DMS114 treated with DMSO at 0.1 percent for 48 hours (cell line): ENCODE measurements around the gene TNS3.

Experiments
- DNase-seq: peaks from one replicate; lab custom pipeline; 2025; ENCODE audit not compliant: unreplicated experiment; lab: John Stamatoyannopoulos, UW

Gene TNS3

DNA sequence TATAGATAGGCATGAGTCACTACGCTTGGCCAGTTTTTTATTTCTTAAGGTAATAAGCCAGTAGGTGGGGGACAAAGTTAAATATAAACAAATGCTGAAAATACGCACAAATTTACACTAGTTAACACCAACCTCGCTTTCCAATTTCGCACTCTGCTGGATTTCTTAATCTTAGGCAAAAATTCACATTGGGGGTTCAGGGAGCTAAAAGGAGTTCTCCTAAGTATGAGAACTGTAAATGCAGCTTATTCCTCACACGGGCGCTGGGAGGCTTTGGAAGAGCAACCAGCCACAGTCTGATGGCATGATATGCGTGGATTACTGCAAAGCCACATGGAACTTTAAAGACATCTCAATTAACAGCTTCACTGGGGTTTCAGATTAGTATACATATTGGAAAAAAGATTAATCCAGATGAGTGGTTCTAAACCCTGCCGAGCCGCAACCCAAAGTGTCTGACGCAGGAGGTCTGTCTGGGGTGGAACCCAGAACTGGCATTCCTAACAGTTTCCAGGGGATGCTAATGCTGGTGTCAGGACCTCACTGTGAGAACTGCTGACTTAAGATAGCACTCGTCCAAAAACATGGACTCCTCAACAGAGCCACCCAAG is 16.2 kb downstream of the TNS3 start:
- DNase-seq = no peak

DNA sequence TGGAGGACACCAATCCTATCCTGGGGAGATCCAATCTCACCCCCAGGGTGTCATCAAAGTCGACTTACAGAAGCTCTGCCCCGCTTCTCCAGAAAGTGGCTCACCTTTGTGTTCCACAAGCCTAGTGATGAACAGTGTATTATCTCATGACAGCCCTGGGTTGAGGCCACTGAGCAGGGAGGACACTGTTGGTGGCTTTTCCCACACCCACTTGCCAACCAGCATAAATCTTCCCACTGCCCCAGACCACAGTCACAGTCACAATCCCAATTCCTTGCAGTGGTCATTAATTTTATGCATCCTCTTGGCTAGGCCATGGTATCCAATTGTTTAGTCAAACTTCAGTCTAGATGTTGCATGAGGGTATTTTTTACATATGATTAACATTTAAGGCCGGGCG is 18.4 kb downstream of the TNS3 start:
- no peak for DNase-seq

DNA sequence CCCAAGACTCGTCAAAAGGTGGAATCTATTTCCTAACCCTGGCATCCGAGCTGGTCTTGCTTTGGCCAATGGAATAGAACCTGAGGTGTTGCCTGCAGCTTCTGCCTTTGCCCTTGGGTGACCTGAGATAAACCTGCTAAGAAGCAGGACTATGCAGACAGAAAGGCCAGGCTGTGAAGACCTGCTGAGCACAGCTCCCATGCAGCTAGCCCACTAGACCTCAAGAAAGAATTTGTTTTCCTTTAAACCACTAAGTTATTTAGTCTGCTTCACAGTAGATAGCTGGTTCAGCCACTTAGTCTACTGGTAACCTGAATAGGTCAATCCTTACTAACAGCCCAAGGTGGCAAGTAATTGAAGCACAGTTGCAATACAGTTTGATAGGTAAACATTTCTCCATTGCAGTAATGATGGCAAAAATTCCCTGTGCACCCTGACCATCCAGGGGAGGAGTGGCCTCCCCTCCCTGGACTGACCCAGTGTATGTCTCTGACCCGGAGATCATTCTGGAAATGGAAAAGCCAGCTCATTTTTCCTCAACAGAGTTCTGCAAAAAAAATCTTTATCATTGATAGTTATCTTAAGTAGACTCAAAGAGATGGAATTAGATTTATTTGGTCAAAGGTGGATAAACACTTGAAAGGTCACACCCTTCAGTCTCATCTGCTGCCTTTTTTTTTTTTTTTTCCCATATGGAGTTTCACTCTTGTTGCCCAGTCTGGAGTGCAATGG is 20.0 kb downstream of the TNS3 start:
- no peak for DNase-seq

DNA sequence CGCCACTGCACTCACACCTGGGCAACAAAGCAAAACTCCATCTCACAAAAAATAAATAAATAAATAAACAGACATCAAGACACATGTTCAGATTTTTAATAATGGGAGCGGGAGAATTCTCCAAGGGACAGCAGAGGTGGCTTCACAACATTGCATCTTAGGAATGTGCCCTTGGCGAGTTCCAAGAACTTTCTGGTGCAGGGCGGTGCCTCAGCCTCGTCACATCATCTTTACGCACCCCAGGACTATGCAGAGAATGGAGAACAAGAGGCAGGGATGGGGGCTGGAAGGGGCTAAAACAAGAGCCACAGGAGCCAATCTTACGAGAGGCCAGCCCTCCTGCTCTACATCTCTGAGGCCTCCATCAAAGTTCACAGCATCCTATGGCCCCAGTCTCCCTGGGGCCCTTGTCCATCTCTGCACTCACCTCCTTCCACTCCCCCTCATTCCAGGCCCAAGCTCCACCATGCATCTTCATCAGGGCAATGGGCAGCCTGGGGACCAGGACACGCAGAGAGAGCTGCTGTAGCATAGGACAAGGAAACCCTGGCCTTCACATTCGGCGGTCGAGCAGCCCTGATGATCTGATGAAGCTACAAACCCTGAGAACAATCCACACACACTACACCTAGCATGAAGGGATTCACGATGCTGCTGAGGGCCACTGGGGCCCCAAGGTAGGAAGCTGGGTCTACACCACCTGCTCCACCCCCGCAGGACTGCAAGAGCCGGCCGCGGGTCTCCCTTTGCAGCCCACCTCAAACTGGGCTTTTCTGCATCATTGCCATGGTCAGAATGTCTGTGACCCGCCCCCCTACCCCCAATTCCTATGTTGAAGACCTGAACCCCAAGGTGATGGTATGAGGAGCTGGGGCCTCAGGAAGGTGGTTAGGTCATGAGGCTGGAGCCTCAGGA is 22.3 kb downstream of the TNS3 start:
- no peak for DNase-seq

DNA sequence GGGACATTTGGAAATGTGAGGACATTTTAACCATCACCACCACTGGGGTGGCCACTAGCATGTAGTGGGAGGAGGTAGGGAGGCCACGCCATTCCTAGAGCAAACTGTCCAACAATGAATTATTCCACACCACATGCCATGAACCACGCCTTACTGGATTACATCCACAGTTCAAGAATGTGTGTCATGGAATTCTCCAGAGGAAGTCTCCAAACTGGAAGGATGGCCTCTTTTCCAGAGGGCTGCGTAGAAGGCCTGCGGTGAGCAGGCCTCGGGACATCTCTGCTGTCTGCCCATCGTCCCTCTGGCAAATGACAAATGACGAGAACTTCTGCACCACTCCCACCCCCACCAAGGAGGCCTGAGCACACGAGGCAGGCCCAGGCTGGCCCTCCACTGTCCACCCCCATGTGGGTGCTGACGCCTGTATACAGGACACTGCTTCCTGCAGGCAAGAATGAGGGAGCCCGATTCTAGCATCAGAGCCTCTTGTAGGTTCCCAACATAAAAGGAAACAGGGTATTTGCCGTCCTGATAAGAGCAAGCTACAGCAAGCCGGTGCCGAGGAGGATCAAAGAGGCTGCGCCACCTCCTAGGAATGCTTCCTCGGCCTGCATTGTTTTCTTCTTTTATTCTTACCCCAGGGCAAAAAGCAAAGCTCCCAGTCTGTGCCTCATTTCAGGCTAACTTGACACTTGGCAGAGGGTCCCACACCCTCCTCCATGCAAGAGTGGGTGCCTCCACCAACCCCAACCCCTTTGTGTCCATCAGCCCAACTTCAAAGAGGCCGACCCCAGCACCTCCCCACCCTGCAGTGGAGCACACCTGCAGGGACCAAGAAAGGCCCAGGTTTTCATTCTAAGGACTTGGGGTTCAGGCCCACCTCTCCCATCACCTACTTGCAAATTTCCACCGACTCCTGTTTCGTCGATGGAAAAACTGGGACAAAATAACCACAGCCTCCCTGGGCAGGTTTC is 23.9 kb downstream of the TNS3 start:
- DNase-seq = no peak

DNA sequence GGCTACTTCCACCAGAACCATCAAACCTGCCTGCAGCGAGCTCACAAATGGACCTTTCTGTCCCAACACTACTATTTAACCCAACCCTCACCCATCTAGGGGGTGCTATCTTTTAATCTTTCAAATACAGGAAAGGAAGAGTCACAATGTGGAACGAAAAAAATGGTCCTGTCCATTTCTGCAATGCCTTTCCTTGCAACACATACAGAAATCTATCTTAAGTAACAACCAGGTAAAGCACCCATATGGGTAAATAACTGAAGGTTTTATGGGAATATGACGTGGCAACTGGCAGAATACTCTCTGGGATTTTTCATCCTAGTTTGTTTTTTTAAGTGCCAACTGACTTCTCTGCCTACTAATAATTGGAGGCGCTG is 24.6 kb downstream of the TNS3 start:
- no peak for DNase-seq

DNA sequence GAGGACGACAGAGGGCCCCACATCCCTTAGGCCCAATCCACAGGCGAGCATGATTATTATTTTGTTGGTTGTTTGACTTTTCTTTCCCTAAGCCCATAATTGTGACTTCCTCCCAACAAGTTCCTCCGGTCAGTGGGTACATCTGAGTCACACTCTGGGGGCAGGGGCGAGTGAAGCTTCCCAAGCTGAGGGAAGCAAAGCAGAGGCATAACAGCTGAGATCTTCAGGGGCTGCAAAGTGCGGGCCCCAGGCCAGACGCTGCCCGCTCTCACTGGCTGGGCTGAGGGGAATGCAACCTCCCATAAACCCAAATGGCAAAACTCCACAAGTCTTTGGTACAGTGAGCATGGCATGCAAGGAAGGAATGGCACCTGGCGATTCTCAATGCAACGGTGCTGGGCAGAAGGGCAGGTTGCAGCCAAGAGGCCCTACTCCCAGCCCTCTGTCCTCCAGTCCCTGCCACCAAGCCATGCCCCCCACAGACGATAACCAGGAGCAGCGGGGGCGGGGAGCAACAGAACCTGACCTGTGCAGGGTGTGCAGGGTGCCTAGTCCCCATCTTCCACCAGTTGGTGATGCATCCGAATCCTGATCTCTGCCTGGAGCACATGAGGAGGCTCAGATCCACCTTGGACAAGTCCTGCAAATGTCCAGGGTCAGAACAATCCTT is 25.3 kb downstream of the TNS3 start:
- DNase-seq = no peak

DNA sequence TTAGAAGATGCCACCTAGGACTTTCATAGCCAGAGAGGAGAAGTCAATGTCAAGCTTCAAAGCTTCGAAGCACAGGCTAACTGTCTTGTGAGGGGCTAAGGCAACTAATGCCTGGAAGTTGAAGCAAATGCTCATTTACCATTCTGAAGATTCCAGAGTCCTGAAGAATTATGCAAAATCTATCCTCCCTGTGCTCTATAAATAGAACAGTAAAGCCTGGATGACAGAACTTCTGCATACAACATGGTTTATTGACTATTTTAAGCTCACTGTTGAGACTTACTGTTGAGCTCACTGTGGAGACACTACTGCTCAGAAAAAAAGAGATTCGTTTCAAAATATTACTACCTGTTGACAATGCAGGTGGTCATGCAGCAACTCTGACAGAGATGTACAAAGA is 28.6 kb downstream of the TNS3 start:
- no peak for DNase-seq

DNA sequence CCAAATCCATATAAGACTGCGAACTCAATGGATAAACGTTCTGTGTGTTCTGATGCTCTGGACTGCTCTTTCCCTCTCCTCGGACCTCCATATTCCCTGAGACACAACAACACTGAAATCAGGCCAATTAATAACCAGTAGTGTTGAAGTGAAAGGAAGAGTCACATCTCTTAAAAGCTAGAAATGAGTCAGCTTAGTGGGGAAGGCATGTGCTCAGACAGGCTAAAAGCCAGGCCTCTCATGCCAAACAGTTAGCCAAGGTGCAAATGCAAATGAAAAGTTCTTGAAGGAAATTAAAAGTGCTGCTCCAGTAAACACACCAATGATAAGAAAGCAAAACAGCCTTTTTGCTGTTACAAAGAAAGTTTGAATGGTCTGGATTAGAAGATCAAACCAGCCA is 29.3 kb downstream of the TNS3 start:
- no peak for DNase-seq

DNA sequence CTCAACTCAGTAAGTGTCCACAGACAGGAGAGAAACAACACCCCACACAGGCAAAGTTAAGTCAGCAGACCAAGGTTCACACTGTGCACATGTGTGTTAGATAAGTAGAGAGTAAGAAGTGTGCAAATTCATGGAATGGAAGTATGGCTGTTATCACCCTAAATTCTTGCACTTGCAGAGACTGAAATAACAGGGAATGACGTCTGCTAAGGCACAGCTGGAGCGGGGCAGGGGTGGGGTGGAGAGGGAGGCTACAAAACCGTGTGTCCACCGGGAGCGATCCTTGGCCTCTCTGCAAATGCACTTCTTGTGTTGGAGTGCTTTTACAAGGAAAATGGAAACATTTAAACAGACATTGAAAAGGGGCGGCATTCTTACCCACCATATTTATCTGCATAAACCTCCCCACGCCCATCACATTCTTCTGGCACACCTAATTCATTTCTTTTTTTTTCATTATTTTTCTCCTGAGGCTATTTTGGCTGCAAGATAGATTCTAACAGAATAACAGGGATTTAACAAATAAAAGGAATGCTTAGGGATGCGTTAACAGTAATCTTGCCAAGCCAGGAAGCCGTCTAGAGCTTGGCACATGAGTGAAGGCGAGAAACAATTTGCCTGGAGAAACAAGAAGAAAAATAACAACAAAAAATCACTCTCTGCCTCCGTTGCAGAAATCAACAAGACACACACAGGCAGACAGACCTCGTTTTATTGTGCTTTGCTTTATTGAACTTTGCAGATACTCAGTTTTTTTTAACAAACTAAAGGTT is 30.1 kb downstream of the TNS3 start:
- DNase-seq = no peak

DNA sequence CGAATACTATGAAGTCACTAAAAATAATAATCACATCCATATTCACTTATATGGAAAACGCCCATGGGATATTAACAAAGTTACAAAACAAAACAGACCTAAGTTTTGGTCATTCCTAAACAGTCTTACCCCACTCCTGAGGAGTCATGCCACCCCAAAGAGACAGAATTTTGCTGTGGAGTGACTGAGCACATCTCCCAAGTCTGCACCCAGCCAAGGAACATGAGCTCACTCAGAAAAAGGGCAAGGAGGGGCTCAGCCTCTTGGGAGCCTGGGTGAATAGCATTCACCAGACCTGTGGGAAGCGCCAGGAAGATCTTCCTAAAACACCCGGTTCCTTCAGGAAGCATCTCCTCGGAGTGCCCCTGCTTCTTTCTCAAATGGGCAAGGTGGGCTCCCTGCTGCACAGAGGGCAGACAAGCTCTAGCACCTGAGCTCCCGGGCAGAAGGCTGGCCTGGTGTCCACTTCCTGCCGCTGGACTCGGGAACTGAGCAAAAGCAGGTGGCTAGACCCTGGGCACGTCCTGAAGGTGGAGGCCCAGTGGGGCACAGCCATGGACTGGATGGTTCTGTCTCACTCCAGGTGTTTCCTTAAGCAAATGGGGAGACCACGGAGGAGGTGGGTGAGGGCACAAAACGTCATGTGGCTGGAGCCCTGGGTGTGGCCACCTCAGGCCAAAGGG is 31.0 kb downstream of the TNS3 start:
- no peak for DNase-seq

DNA sequence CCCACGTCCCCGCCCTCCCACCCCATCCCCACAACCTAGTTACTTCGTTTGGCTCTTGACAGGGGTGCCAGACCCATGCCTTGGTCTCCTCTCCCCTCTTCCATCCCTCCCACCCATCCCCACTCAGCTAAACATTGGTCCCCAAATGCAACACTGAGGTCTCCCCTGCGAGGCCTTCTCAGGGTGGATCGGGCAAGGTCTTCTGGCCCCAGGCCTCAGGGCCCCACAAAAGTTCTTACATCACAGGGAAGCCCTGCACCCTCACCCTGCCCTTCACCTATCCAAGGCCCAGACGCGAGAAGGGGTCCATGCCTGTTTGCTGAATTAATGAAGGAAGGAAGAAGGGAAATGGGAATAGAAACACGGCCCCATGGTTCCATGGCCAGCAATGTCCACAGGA is 32.0 kb downstream of the TNS3 start:
- DNase-seq = no peak

DNA sequence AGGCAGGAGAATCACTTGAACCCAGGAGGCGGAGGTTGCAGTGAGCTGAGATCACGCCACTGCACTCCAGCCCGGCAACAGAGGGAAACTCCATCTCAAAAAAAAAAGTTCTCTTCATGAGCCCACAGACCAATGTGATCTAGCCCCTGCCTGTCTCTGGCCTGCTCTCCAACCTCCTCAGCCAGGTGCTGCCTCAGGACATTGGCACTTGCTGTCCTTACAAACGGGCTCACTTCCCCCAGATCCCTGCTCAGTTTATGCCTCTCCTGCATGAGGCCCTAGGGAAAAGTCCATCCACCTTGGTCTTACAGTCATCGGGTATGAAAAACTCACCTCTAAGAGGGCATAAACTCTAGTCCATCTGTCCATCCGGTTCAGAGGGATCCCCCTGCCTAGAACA is 32.5 kb downstream of the TNS3 start:
- no peak for DNase-seq

DNA sequence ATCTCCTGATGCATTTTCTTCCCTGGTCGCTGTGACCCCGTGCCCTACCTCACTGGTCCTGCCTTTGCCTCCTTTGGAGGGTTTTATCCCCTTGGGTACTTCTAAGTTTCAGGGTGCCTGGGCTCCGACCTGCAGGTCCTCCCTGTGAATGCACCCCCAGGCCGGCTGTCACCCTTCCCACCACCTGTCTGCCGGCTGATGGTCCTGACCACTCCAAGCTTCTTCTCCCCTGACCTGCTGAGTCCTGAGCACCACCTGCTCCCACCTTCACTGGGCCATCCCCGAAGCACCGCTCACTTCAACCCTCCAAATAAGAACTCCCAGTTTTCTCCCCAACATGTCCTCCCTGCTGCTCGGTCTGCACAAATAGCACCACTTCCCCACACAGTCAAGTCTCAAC is 33.4 kb downstream of the TNS3 start:
- DNase-seq = no peak

DNA sequence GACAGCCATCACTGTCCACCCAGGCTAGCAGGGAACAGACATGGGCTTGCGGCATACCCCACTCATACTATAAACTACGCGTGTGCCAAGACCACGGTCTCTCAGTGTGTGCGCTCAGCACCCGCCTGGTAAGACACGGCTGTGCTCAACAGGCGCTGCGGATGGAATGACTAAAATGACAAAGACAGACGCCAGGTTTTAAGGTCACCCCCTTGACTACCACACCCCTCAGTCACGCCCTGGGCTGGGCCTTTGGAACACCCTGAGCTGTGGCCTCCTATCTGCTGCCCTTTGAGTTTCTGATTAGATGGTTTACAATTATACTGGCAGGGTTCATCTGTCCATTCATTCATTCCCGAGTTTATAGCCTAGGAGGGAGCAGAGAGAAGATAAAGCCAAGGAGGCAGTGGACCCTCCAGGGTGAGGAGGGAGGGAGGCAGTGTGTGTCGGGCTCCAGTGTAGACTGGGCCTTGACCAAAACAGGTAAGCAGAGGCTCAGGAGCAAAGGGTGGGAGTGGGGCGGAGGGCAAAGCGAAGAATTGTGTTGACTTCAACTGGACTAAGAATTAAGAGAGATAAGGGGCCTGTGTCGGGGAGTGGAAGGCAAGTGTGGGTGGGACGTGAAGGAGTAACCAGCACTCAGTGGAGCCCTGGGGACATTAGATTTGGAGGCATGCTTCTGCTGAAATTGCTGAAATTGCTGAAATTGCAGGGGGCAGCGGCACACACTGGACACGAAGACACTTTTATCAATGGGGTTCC is 35.0 kb downstream of the TNS3 start:
- DNase-seq = no peak

DNA sequence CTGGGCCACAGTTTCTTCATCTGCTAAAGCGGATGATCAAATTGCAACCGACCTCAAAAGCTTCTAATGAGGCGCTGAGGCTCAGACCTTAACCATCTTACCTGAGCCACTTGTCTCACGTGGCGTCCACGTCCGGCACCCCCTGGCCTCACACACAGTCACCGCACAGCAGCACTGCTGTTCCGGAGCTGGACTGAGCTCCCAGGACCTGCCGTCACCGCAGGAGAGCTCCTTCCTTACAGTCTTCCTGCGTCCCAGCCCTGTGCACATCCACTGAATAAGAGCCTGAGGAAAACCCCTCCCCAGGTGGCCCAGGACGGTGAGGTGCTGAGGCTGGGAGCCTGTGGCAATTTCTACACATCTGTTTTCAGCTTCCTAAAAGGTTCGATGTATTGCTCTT is 35.7 kb downstream of the TNS3 start:
- no peak for DNase-seq

DNA sequence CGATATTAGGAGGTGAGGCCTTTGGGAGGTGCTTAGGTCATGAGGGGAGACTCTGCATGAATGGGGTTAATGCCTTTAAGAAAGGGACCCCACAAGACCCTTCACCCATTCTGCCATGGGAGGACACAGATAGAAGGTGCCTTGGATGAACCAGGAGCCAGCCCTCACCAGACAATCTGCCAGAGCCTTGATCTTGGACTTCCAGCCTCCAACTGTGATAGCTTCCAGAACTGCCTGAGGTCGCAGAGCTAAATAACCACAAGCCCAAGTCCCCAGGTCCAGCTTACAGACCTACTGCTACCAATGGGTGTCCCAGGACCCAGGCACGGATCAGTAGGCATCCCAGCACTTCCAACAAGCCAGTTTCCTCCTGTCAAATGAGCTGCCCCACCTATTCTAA is 37.5 kb downstream of the TNS3 start:
- no peak for DNase-seq

DNA sequence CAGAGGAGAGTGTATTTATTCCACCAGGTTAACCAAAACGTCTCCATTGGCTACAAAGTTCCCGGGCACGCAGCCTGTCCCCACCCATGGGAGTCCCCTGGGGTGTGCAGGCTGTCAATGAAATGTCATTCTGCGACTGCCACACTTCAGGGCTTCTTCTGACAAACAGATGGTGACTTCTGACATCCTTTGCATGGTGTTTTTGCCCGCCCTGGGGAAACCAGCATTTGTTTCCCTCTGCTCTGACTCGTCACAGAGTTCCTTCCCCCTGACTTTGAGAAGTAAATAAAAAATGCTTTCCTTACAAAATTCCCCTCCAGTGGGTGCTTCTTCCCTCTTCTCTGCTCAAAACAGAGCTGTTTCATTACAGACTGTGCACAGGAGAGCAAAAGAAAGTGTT is 38.2 kb downstream of the TNS3 start:
- DNase-seq = no peak
